SK-N-MC (cell line): ENCODE measurements around the gene HDAC4.

Experiments
- EZH2 ChIP-seq: fragments of 200-600 bp; sonication (generic); IDR thresholded peaks from one replicate; pipeline ENCODE4 v1.6.1; 2017; ENCODE audit warnings: antibody characterized with exemption
- POLR2AphosphoS5 ChIP-seq: IDR thresholded peaks from 2 replicates; pipeline ENCODE4 v1.6.1; 2012; ENCODE audit warnings: mild to moderate bottlenecking, low read depth, low read length, borderline replicate concordance

DNA sequence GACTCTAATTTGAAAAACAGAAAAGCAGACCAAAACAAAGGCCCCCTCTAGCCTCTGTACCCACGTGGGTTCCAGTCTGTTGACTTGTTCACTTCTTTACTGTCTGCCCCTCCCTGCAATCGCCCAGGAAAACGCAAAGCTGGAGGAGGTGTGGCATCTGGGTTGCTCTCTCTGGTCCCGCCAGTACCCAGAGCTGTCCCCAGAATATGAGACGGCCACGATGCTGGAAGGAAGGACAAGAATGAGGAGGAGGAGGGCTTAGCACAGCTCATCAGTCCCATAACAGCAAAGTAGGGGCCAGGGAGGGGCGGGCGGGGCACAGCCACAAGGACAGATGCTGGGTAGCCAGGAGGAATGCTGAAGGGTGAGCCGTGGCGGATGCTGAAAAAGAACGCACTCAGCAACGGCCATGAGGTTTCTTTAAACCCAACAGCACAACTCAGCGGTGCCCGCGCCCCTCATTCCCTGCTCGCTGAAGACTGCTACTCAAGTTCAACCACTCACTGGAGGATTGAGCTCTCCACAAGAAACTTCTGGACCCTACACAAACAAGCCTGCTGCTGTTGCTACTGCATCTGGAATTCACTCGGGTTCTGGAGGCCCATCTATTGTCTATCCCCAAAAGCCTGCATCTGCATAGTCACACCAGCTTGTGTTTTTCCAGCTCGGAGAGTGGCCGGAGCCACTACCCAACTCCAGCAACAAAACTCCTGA is 187.7 kb downstream of the HDAC4 start:
- no peak for TF ChIP-seq POLR2AphosphoS5
- no peak for TF ChIP-seq EZH2
